ENCODE data around the gene CCDC88B. TPM values are rescaled to one million over a fixed set of nuclear protein-coding genes. Genes with fewer than 3 reads are reported as not detected.

CCDC88B gene
- total and polyA plus RNA-seq, 2 experiments from 2014 or later = 6.8 to 12.1 TPM

DNA sequence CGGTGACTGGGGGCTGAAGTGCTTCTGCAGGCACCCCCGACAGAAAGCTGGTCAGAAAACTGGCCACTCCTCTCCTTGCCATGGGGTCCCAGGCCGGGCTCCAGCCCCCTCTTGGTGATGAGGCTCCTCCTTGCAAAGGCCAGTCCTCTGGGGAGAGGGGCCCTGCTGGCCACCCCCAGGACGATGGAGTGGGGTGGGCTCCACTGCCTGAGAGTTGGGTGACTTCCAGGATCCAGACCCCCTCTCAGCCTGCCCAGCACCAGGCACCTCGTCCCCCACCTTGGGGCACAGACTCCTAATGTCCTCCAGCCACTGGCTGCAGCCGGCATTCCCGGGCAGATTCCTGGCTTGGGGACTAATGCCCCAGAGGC is 18.5 kb downstream of the CCDC88B start:
- DNase-seq (ENCODE audit: low spot score) = no peak
- Histone ChIP-seq H3F3A (replicated peaks; ENCODE audit: low read depth) (0 out of 2 replicates have a peak, but pooled peaks cover 13% of the 10 kb centered on the region), H2AFZ (no peak overlapping the region), H3K27me3 (ENCODE audit: insufficient read depth) (peaks cover 14% of the 10 kb centered on the region; the same call in 1 of the 2 replicates), H4K20me1 (replicated peaks; ENCODE audit: insufficient read depth) (no peaks in the 10 kb centered on the region), H3K4me2 (peak overlapping the region; percentile 91), H3K79me2 (replicated peaks; ENCODE audit: insufficient read depth) (no peaks in the 10 kb centered on the region), H3K27ac (ENCODE audit: low read depth) (no peak overlapping the region), H3K4me1 (ENCODE audit: insufficient read depth) (peaks cover 17% of the 10 kb centered on the region; the same call in 1 of the 2 replicates), H3K9me2 (ENCODE audit: insufficient read depth) (no peaks in the 10 kb centered on the region), H3K36me3 (ENCODE audit: insufficient read depth) (no peaks in the 10 kb centered on the region), H3K4me3 (peak overlapping the region; percentile 86)
- no peak for TF ChIP-seq POLR2AphosphoS5 (IDR thresholded peaks at IDR 0.05; ENCODE audit: low read depth)
- TF ChIP-seq, protein P1, sequence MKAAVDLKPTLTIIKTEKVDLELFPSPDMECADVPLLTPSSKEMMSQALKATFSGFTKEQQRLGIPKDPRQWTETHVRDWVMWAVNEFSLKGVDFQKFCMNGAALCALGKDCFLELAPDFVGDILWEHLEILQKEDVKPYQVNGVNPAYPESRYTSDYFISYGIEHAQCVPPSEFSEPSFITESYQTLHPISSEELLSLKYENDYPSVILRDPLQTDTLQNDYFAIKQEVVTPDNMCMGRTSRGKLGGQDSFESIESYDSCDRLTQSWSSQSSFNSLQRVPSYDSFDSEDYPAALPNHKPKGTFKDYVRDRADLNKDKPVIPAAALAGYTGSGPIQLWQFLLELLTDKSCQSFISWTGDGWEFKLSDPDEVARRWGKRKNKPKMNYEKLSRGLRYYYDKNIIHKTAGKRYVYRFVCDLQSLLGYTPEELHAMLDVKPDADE (IDR thresholded peaks at IDR 0.05) = no peak
- TF ChIP-seq JUNB (IDR thresholded peaks at IDR 0.05; ENCODE audit: unreplicated experiment) = no peak
- TF ChIP-seq CREB1 (CRISPR knock-in tag; IDR thresholded peaks at IDR 0.05; ENCODE audit: low read depth) = no peak
- TF ChIP-seq, protein P2, sequence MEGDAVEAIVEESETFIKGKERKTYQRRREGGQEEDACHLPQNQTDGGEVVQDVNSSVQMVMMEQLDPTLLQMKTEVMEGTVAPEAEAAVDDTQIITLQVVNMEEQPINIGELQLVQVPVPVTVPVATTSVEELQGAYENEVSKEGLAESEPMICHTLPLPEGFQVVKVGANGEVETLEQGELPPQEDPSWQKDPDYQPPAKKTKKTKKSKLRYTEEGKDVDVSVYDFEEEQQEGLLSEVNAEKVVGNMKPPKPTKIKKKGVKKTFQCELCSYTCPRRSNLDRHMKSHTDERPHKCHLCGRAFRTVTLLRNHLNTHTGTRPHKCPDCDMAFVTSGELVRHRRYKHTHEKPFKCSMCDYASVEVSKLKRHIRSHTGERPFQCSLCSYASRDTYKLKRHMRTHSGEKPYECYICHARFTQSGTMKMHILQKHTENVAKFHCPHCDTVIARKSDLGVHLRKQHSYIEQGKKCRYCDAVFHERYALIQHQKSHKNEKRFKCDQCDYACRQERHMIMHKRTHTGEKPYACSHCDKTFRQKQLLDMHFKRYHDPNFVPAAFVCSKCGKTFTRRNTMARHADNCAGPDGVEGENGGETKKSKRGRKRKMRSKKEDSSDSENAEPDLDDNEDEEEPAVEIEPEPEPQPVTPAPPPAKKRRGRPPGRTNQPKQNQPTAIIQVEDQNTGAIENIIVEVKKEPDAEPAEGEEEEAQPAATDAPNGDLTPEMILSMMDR (conservative IDR thresholded peaks at IDR 0.05; ENCODE audit: low read depth in 2 of 2) = no peak
- TF ChIP-seq, protein P3, sequence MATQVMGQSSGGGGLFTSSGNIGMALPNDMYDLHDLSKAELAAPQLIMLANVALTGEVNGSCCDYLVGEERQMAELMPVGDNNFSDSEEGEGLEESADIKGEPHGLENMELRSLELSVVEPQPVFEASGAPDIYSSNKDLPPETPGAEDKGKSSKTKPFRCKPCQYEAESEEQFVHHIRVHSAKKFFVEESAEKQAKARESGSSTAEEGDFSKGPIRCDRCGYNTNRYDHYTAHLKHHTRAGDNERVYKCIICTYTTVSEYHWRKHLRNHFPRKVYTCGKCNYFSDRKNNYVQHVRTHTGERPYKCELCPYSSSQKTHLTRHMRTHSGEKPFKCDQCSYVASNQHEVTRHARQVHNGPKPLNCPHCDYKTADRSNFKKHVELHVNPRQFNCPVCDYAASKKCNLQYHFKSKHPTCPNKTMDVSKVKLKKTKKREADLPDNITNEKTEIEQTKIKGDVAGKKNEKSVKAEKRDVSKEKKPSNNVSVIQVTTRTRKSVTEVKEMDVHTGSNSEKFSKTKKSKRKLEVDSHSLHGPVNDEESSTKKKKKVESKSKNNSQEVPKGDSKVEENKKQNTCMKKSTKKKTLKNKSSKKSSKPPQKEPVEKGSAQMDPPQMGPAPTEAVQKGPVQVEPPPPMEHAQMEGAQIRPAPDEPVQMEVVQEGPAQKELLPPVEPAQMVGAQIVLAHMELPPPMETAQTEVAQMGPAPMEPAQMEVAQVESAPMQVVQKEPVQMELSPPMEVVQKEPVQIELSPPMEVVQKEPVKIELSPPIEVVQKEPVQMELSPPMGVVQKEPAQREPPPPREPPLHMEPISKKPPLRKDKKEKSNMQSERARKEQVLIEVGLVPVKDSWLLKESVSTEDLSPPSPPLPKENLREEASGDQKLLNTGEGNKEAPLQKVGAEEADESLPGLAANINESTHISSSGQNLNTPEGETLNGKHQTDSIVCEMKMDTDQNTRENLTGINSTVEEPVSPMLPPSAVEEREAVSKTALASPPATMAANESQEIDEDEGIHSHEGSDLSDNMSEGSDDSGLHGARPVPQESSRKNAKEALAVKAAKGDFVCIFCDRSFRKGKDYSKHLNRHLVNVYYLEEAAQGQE (IDR thresholded peaks at IDR 0.05; ENCODE audit: unreplicated experiment) = no peak
- no peak for TF ChIP-seq EZH2 (IDR thresholded peaks at IDR 0.05; ENCODE audit: low read depth, unreplicated experiment)
- no peak for TF ChIP-seq ZNF331 (CRISPR knock-in tag; IDR thresholded peaks at IDR 0.05; ENCODE audit: low read depth)
- TF ChIP-seq STAT1 (IDR thresholded peaks at IDR 0.05; ENCODE audit: unreplicated experiment) = no peak
- no peak for TF ChIP-seq NANOG (IDR thresholded peaks at IDR 0.05; ENCODE audit: borderline replicate concordance)
- TF ChIP-seq, protein P4, sequence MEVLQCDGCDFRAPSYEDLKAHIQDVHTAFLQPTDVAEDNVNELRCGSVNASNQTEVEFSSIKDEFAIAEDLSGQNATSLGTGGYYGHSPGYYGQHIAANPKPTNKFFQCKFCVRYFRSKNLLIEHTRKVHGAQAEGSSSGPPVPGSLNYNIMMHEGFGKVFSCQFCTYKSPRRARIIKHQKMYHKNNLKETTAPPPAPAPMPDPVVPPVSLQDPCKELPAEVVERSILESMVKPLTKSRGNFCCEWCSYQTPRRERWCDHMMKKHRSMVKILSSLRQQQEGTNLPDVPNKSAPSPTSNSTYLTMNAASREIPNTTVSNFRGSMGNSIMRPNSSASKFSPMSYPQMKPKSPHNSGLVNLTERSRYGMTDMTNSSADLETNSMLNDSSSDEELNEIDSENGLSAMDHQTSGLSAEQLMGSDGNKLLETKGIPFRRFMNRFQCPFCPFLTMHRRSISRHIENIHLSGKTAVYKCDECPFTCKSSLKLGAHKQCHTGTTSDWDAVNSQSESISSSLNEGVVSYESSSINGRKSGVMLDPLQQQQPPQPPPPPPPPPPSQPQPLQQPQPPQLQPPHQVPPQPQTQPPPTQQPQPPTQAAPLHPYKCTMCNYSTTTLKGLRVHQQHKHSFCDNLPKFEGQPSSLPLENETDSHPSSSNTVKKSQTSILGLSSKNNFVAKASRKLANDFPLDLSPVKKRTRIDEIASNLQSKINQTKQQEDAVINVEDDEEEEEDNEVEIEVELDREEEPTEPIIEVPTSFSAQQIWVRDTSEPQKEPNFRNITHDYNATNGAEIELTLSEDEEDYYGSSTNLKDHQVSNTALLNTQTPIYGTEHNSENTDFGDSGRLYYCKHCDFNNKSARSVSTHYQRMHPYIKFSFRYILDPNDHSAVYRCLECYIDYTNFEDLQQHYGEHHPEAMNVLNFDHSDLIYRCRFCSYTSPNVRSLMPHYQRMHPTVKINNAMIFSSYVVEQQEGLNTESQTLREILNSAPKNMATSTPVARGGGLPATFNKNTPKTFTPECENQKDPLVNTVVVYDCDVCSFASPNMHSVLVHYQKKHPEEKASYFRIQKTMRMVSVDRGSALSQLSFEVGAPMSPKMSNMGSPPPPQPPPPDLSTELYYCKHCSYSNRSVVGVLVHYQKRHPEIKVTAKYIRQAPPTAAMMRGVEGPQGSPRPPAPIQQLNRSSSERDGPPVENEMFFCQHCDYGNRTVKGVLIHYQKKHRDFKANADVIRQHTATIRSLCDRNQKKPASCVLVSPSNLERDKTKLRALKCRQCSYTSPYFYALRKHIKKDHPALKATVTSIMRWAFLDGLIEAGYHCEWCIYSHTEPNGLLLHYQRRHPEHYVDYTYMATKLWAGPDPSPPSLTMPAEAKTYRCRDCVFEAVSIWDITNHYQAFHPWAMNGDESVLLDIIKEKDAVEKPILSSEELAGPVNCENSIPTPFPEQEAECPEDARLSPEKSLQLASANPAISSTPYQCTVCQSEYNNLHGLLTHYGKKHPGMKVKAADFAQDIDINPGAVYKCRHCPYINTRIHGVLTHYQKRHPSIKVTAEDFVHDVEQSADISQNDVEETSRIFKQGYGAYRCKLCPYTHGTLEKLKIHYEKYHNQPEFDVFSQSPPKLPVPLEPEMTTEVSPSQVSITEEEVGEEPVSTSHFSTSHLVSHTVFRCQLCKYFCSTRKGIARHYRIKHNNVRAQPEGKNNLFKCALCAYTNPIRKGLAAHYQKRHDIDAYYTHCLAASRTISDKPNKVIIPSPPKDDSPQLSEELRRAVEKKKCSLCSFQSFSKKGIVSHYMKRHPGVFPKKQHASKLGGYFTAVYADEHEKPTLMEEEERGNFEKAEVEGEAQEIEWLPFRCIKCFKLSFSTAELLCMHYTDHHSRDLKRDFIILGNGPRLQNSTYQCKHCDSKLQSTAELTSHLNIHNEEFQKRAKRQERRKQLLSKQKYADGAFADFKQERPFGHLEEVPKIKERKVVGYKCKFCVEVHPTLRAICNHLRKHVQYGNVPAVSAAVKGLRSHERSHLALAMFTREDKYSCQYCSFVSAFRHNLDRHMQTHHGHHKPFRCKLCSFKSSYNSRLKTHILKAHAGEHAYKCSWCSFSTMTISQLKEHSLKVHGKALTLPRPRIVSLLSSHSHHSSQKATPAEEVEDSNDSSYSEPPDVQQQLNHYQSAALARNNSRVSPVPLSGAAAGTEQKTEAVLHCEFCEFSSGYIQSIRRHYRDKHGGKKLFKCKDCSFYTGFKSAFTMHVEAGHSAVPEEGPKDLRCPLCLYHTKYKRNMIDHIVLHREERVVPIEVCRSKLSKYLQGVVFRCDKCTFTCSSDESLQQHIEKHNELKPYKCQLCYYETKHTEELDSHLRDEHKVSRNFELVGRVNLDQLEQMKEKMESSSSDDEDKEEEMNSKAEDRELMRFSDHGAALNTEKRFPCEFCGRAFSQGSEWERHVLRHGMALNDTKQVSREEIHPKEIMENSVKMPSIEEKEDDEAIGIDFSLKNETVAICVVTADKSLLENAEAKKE (CRISPR knock-in tag; IDR thresholded peaks at IDR 0.05) = no peak
- TF ChIP-seq ZNF114 (CRISPR knock-in tag; IDR thresholded peaks at IDR 0.05) = no peak
- TF ChIP-seq EZH2phosphoT487 (IDR thresholded peaks at IDR 0.05; ENCODE audit: unreplicated experiment) = no peak
- H3K27me3 Mint-ChIP-seq (ENCODE audit: insufficient read depth, low read depth, poor library complexity) = peaks cover 18% of the 10 kb centered on the region
- no peak overlapping the region for H3K27ac Mint-ChIP-seq
- ATAC-seq = no peak
- H3K9me3 Mint-ChIP-seq = no peaks in the 10 kb centered on the region
- peaks cover 29% of the 10 kb centered on the region for H3K4me1 Mint-ChIP-seq
- peak overlapping the region; percentile 50; the same call in 2 of the 3 replicates for H3K4me3 Mint-ChIP-seq
- peaks cover 12% of the 10 kb centered on the region for H3K36me3 Mint-ChIP-seq (ENCODE audit: low read depth)
